Fibroblast of skin of abdomen (primary cell): ENCODE measurements around the gene GAPDHS.

ENCODE experiments used
- DNase-seq: peaks from one replicate; pipeline ENCODE4 v3.0.0-alpha.2; 2013

Gene GAPDHS

DNA sequence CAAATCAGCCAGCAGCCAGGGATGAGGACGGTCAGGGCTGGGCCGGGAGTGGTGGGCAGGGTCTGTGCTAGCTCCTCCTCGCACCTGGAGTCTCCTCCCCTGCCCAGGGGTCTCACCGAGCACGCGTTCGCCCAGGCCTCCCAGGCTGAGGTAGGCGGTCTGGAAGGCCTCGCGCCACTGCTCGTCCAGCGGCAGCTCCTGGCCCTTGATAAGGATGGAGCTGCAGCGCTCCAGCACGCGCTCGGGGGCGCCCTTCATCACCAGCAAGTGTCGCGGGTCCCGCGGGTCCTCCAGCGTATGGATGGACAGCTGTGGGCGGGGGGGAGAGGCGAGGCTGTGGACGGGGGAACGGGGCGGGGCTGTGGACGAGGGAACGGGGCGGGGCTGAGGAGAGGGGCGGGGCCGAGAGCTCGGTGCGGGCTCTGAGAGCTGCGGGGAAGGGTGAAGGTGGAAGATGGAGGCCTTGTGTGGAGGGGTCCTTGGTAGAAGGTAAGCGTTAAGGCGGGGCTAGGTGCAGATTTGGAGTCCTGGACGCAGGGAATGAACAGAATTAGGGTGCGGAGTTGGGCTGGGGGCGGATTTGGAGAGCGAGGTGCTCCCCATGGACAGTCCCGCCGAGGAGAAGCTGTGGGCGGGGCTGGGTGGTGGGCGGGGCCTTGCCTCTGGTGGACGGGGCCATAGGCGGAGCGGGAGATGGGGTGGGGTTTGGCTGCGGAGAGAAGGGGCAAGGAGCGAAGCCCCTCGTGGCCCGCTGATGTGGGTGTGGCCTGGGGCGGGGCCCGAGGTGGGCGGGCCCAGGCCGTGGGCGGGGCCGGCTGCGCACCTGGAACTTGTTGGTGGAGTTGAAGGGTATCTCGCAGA is 24.5 kb downstream of the GAPDHS start:
- DNase-seq = peak; percentile 43

DNA sequence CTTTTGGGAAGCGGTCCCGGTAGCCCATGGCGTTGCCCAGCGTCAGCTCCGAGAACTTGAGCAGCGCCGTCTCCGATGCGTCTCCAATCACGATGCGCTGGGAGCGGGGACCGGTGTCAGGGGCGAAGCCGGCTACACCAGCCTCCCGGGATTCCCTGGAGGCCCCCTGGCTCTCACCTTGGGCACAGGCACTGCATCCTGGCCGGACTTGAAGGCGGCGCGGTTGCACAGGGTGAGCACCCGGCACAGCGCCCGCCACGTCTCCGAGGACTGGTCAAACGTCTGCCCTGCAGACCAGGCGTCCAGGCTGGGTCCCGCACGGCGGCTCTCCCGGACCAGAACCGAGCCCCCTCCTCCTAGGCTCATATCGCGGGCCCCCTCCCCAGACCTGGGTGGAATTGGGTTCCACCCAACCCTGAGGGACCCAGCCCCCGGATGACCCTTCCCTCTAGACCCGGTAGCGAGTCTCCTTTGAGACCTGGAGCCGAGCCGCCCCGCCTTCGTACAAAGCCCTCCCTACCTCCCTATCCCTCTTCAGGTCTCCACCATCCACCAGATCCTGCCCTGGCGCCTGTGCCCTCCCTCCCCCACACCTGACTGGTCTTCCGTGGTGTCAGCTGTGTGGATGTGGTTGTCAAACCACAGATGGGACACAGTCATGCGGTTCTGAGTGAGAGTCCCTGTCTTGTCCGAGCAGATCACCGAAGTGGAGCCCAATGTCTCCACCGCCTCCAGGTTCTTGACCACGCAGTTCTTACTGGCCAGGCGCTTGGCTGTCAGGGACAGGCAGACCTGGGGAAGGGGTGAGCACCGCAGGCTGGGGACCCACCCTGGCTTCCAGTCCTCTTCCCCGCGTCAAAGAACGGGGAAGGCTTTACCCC is 25.4 kb downstream of the GAPDHS start:
- no peak for DNase-seq

DNA sequence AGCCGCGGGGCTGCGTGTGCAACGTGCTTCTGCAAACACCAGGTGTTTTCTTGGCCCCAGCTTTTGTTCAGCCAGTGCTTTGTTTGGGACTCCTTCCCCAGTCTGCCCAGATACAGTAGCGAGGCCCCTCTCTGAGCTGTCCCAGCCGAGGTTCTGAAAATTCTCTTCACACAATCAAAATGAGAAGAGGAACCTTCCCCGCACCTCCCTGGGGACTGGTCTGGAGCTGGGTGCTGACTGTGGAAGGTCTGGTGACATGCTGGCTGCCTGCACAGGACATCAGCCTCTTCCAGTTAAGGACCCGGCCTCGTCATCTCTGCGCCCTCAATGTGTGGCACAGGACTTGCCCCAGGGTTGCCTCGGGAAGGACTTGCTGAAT is 26.0 kb downstream of the GAPDHS start:
- no peak for DNase-seq

DNA sequence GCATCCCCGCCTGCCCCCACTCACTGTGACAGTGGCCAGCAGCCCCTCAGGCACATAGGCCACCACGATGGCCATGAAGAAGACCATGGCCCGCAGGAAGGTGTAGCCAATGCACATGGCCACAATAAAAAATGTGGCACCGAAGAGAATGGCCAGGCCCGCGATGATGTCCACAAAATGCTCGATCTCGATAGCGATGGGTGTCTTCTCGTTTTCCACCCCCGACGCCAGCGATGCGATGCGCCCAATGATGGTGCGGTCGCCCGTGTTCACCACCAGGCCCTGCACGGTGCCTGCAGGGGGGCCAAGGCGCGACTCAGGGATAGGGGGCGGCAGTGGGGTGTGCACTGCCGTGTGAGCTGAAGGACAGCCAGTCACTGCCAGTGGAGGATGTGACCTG is 26.5 kb downstream of the GAPDHS start:
- no peak for DNase-seq

DNA sequence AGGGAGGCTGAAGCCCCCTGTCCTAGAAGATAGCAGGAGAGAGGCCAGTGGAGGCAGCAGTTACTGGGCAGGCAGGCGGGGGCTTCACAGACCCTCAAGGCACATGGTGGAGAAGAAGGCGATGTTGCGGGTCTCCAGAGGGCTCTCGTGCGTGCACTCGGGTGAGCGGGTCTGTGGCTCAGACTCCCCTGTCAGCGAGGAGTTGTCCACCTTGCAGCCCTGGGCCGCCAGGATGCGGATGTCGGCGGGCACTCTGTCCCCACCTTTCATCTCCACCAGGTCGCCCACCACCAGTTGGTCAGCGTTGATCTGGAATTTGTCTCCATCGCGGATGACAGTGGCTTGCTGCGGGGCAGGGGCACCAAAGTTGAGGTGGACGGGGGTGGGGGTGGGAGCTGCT is 27.0 kb downstream of the GAPDHS start:
- no peak for DNase-seq

DNA sequence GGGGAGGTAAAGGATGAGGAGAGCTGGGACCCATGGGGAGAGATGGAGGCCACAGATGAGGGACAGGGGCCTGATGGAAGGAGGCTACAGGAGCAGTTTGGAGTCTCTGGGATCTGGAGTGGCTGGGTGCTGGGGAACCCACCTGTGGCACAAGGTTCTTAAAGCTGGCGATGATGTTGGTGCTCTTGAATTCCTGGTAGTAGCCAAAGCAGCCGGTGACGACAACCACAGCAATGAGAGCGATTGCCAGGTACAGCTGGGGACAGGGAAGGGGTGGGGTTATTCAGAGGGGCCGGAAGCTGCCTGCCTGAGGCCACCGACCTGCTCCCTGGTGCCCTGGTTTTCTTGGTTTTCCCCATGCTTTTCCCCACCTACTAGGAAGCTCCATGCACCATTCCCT is 27.4 kb downstream of the GAPDHS start:
- no peak for DNase-seq

DNA sequence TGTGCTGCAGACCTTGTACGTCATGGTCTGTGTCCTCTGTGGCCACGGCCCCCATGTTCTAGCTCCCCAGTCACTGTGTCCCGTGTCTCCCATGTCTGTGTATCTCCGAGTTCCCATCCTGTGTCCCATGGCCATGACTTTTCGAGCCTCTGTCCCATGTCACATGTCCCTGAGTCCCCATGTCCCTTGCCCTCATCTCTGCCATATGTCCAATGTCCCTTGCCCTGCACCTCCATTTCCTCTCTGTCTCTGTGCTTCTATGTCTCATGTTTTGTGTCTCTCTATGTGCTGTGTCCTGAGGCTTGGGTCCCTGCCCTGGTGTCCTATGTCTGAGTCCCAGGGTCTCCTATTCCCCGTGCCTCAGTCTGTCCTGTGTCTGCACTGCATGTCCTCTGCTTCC is 28.2 kb downstream of the GAPDHS start:
- no peak for DNase-seq

DNA sequence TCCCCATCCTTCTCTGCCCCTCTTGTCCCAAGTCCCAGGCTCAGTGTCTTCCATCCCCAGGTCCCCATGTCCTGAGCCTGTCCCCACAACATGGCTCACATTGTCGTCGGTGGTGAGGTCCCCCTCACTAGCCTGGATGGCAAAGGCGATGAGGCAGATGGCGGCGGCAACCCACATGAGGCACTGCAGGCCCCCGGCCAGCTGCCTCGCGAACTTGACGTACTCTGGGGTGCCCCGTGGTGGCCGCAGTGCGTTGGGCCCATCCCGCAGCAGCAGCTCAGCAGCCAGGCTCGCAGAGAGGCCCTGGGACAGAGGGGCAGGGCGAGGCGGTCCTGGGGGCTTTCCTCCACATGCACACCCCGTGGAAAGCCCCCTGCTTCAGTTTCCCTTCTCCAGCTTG is 29.1 kb downstream of the GAPDHS start:
- DNase-seq = no peak

DNA sequence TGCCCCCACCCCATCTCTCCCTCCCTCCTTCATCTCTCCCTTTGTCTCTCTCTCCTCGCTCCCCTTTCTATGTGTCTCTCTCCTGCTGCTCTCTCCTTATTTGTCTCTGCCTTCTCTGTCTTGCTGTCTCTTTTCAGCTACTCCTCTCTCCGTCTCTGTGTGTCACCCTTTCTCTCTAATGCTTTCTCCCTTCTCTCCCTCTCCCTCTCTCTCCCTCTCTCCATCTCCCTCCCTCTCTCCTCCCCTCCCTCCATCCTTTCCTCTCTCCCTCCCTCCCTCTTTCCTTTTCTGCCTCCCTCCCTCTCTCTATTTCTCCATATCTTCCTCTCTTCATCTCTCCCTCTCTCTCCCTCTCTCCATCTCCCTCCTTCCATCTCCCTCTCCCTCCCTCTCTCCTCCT is 29.5 kb downstream of the GAPDHS start:
- no peak for DNase-seq

DNA sequence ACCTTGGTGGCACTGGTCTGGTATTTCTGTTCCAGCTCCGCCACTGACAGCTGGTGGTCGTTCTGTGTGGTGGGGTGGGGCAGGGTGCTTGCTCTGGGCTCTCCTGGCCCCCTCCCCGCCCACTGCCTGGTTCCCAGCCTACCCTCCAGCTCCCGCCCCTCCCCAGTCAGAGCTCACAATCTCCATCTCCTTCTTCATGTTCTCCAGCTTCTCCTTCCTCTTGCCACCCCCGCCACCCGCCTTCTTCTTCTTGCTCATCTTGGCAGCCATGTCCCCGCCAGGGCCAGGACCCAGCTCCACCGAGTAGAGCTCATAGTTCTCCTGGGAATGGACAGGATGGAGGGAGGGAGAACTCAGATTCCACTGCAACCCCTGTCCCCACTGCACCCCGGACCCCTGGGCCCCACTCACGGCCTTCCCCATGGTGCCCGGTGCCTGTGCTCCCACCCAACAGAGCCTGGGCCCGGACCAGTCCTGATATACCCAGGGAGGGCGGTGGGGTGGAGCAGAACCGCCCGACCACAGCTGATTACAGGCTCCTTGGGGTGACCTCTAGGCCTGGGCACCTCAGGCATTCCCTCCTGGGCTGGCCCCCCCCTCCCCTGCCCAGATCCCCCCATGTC is 30.1 kb downstream of the GAPDHS start, which contains the start of gene ATP4A:
ATP4A (minus strand) TSS at position 452 of the 623 bp plus-strand sequence; CDS start at position 423, 29 bp downstream.
- DNase-seq = no peak

DNA sequence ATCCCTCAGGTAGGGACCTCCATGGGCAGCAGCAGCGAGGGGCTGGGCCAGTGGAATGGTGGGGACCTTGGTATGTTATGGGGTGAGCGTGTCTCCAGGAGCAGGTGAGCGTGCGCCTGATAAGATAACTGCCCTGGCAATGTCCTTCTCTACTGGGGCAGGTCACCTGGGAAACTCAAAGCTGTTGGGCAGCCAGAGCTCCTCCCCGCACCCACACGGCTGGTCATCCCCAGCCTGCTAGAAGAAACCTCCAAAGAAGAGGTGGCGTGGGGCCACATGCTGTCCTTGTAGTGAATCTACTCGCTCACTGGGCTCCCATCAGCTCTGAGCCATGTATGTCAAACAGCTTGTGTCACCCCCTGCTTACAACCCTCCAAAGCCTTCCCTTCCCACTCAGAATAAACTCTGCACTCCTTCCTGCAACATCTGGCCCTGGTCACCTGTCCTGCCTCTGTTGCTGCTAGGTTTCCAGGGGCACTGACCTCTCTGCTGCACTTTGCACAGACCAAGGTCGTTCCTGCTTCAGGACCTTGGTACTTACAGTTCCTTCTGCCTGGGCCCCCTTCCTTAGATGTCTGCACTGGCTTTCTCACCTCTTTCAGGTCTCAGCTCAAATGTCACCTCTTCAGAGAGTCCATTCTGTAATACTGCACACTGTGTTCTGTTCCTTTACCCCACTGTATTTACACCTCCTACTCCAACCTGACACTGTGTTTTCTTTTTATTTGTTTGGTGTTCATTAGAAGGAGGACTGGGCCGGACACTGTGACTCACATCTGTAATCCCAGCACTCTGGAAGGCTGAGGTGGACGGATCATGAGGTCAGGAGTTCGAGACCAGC is 32.0 kb downstream of the GAPDHS start:
- DNase-seq = no peak

DNA sequence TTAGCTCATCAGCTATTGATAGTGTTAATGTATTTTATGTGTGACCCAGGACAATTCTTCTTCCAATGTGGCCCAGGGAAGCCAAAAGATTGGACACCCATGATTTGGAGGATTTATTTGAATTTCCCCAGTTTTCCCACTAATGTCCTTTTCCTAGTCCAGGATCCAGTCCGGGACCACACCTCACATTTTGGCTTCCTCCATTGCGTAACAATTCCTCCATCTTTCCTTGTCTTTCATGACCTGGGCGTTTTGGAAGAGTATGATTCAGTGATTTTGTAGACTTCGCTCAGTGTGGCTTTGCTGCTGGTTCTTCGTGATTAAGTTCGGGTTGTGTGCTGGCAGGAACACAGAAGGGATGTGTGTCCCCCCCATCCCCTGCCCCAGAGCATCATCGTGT is 33.5 kb downstream of the GAPDHS start:
- DNase-seq = no peak

DNA sequence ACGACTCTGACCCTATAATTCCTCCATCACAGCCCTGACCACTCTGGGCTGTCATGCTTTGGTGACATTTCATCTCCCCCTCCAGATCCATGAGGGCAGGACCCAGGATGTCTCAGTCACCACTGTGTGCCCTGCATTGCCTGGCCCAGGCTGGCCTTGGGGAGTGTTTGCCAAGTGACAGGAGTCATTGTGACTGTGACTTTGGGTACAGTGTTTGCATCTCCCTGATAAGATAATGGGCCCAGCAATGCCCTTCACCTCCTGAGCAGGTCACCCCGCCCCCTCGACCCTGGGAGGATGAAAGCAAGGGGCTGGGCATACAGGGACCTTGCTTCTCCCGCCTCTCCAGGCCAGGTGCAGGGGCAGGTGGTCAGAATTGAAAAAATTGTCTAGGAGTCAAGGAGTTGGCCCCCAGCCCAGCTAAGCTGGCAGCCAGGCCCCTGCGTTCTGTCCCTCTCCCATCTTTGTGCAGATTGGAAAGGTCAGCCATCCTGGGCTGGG is 36.1 kb downstream of the GAPDHS start:
- no peak for DNase-seq

DNA sequence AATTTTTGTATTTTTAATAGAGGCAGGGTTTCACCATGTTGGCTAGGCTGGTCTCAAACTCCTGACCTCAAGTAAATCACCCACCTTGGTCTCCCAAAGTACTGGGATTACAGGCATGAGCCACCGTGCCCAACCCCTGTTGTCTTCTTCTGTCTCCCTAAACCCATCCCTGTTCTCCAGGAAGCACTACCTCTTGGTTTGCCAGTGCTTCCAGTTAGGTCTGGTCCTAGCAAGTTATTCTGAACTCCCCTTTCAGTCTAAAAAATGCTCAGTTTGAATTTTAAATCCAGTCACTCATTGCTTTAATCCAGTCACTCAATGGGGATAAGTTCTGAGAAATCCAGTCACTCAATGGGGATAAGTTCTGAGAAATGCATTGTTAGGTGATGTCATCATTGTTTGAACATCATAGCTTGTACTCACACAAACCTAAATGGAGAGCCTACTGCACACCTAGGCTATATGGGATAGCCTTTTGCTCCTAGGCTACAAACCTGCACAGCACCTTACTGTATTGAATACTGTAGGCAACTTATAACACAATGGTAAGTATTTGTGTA is 38.2 kb downstream of the GAPDHS start:
- no peak for DNase-seq

DNA sequence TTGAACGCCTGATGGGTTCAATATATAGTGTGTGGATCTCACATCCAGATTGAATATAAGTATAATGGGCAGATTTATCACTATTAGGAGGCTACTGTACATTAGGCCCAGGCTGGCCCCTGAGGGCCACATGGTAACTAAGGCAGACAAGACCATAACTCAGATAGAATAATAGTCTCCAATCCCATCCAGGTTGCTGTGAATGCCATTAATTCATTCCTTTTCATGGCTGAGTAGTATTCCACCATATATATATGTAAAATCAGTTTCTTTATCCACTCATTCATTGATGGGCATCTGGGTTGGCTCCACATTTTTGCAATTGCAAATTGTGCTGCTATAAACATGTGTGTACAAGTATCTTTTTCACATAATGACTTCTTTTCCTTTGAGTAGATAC is 44.7 kb downstream of the GAPDHS start:
- DNase-seq = no peak

DNA sequence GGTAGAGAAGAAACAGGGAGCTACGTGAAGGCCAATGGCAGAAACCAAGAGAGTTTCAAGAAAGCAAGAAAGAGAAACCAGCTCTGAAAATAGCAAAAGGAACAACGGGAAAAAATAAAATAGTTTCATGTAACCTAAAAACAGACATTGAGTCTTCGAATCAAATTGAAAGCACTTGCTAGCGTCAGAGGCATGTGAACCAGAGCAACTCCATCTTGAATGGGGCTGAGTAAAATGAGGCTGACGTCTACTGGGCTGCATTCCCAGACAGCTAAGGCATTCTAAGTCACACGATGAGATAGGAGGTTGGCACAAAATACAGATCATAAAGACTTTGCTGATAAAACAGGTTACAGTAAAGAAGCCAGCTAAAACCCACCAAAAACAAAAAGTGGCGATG is 45.5 kb downstream of the GAPDHS start:
- DNase-seq = no peak

DNA sequence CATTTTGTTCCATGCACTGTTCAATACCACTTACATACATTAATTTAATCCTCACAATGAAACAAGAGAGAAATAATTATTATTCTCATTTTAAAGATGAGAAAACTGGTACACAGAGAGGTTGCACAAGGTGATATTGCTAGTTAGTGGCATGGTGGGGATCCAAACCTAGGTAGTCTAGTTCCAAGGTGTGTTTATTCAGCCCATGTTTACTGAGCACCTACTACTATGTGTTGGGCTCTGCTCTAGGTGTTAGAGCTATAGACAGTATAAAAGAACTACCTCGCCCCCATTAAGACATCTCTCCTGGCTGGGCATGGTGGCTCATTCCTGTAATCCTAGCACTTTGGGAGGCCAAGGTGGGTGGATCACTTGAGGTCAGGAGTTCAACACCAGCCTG is 49.5 kb downstream of the GAPDHS start:
- no peak for DNase-seq

DNA sequence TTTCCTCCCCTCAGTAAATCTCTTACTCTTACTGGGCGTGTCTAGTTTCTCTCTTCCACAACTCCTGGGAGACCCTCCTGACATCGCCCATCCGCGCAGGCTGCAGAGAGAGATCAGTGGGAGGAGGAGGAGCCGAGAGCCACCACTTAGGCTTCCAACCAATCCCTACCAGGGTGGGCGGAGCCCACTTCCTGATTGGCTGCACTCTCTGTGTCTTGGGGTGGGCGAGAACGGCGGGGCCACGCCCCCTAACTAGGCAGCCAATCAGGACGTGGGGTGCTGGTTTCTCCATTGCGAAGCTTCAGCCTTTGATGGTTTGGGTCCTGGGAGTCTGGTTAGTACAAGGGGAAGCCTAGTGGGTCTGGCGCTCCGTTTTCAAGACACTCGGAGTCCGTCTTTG is 52.6 kb downstream of the GAPDHS start, which contains the start of gene PMIS2:
PMIS2 (plus strand) TSS at position 326 of the 400 bp plus-strand sequence. CDS start 87 bp downstream, outside the sequence.
- no peak for DNase-seq

DNA sequence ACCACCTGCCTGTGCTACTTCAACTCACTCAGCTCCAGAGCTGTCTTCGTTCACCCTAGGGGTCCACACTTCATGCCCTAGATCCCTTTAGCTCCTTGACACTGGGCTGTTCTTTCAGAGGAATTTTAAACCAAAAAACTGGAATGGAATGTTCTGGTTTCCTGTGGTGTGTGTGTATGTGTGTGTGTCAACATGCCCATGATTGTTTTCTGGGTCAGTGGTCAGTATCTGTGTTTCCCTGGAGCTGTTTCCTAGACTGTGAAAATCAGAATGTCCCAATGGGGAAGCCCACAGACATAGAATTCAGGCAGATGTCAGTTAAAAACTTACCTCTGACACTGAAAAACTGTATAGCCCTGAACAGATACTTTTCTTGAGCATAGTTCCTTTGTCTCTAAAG is 54.1 kb downstream of the GAPDHS start:
- no peak for DNase-seq

DNA sequence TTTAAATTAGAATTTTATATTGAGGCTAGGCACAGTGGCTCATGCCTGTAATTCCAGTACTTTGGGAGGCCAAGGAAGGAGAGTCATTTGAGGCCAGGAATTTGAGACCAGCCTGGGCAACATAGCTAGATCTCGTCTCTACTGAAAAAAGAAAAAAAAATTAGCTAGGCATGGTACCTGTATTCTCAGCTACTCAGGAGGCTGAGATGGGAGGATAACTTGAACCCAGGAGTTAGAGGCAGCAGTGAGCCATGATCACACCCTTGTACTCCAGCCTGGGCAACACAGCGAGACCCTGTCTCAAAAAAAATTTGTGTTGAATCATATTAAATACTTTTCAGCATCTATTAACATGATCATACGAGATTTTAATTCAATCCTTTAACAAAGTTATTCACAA is 57.6 kb downstream of the GAPDHS start:
- DNase-seq = no peak

DNA sequence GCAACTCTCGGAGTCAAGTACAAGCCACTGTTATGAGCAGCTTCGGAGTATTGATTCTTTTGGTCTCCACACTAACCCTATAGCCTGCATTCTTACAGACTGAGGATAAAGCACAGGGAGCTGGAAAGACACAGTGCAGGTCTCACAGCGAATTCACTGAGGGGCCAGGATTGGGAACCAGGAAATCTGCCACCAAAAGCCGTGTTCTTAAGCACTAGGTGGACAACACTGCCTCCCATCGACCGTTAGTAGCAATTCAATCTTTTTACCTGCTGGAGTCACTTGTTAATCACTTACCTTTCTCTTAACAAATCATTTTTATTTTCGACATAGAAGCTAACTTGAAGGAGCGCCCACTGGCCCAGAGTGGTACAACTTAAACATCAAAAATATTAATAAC is 59.0 kb downstream of the GAPDHS start:
- DNase-seq = no peak
